ENCODE data around the gene CD86. TPM values are rescaled to one million over a fixed set of nuclear protein-coding genes. Genes with fewer than 3 reads are reported as not detected.

Gene CD86
- total and polyA plus RNA-seq, 7 donors: 0.16 to 1.4 (median 0.71) TPM

GRCh38 chr3:122074621-122075265, 19.6 kb downstream of the CD86 start:
- no peak overlapping the region for H3K4me3 ChIP-seq
- no peaks in the 10 kb centered on the region for H3K4me1 ChIP-seq
- H3K36me3 ChIP-seq (ENCODE audit: insufficient read depth in 1 of 2, low read depth in 1 of 2): no peaks in the 10 kb centered on the region
- ATAC-seq (peak in 1 of 4 donors; percentile 48), DNase-seq (peak; percentile 51 to 62)
- H3K9me3 ChIP-seq: no peaks in the 10 kb centered on the region
- WGBS, 3 donors: 67 to 81% (median 70%) methylated on average over 6 of the region's 6 CpGs
- TF ChIP-seq CTCF (IDR thresholded peaks at IDR 0.05): no peak
- intact Hi-C loops (cut with DNase I): no loop called here
- H3K27ac ChIP-seq: no peak overlapping the region
- H3K27me3 ChIP-seq (ENCODE audit: insufficient read depth in 3 of 3, low read length in 2 of 3): no peaks in the 10 kb centered on the region

GRCh38 chr3:122076491-122077292, 21.5 kb downstream of the CD86 start:
- Histone ChIP-seq H3K36me3 (ENCODE audit: insufficient read depth in 1 of 2, low read depth in 1 of 2) (no peaks in the 10 kb centered on the region), H3K27ac (no peak overlapping the region), H3K27me3 (ENCODE audit: insufficient read depth in 3 of 3, low read length in 2 of 3) (no peaks in the 10 kb centered on the region), H3K4me3 (no peak overlapping the region), H3K4me1 (no peaks in the 10 kb centered on the region), H3K9me3 (no peaks in the 10 kb centered on the region)
- intact Hi-C loops (cut with DNase I): no loop called here
- WGBS, 3 donors: 66 to 73% (median 71%) methylated on average over 4 of the region's 4 CpGs
- no peak for ATAC-seq
- no peak for DNase-seq
- no peak for TF ChIP-seq CTCF (IDR thresholded peaks at IDR 0.05)

GRCh38 chr3:122077293-122078234, 22.4 kb downstream of the CD86 start:
- no peak for DNase-seq
- H3K9me3 ChIP-seq: no peaks in the 10 kb centered on the region
- intact Hi-C loops (cut with DNase I): no loop called here
- no peak for TF ChIP-seq CTCF (IDR thresholded peaks at IDR 0.05)
- H3K36me3 ChIP-seq (ENCODE audit: insufficient read depth in 1 of 2, low read depth in 1 of 2): no peaks in the 10 kb centered on the region
- no peaks in the 10 kb centered on the region for H3K27me3 ChIP-seq (ENCODE audit: insufficient read depth in 3 of 3, low read length in 2 of 3)
- WGBS, 3 donors: 62 to 73% (median 66%) methylated on average over 9 of the region's 9 CpGs
- no peak overlapping the region for H3K27ac ChIP-seq
- no peaks in the 10 kb centered on the region for H3K4me1 ChIP-seq
- ATAC-seq: no peak
- no peak overlapping the region for H3K4me3 ChIP-seq

GRCh38 chr3:122078235-122078935, 23.2 kb downstream of the CD86 start:
- no peak for TF ChIP-seq CTCF (IDR thresholded peaks at IDR 0.05)
- no peak overlapping the region for H3K4me3 ChIP-seq
- H3K4me1 ChIP-seq: no peaks in the 10 kb centered on the region
- no peaks in the 10 kb centered on the region for H3K27me3 ChIP-seq (ENCODE audit: insufficient read depth in 3 of 3, low read length in 2 of 3)
- no peaks in the 10 kb centered on the region for H3K36me3 ChIP-seq (ENCODE audit: insufficient read depth in 1 of 2, low read depth in 1 of 2)
- WGBS, 3 donors: 55 to 61% (median 56%) methylated on average over 8 of the region's 8 CpGs
- H3K27ac ChIP-seq: no peak overlapping the region
- DNase-seq (no peak), ATAC-seq (no peak)
- intact Hi-C loops (cut with DNase I): no loop called here
- no peaks in the 10 kb centered on the region for H3K9me3 ChIP-seq

Data from psoas muscle (tissue), 8 donors.